Measurements from ENCODE around the gene C19orf67.

DNA sequence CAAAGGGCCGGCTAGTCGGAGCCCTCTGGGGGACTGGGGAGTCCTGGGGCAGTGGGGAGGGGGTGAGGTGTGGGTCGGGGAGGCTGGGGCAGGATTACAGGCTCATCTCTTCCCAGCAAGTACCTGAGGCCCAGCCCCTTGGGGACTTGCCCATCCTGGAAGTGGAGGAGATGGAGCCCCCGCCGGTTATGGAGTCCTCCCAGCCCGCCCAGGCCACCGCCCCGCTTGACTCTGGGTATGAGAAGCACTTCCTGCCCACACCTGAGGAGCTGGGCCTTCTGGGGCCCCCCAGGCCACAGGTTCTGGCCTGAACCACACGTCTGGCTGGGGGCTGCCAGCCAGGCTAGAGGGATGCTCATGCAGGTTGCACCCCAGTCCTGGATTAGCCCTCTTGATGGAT is 33.6 kb downstream of the C19orf67 start:
- TF ChIP-seq, protein P1, sequence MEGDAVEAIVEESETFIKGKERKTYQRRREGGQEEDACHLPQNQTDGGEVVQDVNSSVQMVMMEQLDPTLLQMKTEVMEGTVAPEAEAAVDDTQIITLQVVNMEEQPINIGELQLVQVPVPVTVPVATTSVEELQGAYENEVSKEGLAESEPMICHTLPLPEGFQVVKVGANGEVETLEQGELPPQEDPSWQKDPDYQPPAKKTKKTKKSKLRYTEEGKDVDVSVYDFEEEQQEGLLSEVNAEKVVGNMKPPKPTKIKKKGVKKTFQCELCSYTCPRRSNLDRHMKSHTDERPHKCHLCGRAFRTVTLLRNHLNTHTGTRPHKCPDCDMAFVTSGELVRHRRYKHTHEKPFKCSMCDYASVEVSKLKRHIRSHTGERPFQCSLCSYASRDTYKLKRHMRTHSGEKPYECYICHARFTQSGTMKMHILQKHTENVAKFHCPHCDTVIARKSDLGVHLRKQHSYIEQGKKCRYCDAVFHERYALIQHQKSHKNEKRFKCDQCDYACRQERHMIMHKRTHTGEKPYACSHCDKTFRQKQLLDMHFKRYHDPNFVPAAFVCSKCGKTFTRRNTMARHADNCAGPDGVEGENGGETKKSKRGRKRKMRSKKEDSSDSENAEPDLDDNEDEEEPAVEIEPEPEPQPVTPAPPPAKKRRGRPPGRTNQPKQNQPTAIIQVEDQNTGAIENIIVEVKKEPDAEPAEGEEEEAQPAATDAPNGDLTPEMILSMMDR (IDR thresholded peaks at IDR 0.05; ENCODE audit: insufficient read depth, low read depth, low read length): no peak
- no peak for TF ChIP-seq EZH2 (IDR thresholded peaks at IDR 0.05; ENCODE audit: insufficient read depth, low read length)
